ENCODE data around the gene UGGT1.
"Not testable (repeated sequence)": the region's sequence is repeated elsewhere in the genome, so short reads cannot be mapped to it uniquely, and the experiment has no call there.

Gene UGGT1

GRCh38 chr2:128177315-128177714 lies 86.3 kb downstream of the UGGT1 start:
- DNase-seq (ENCODE audit: low read depth, low spot score) = no peak

- DNase-seq (ENCODE audit: low read depth, low spot score) = no peak
These were observed 87.2 kb downstream of the UGGT1 start for GRCh38 chr2:128178149-128178649.

GRCh38 chr2:128178650-128179460 lies 87.9 kb downstream of the UGGT1 start:
- DNase-seq (ENCODE audit: low read depth, low spot score) = no peak

GRCh38 chr2:128179461-128179755 lies 88.4 kb downstream of the UGGT1 start:
- no peak for DNase-seq (ENCODE audit: low read depth, low spot score)

GRCh38 chr2:128180031-128180430 lies 89.0 kb downstream of the UGGT1 start:
- no peak for DNase-seq (ENCODE audit: low read depth, low spot score)

- DNase-seq (ENCODE audit: low read depth, low spot score) = no peak
These were observed 94.6 kb downstream of the UGGT1 start for GRCh38 chr2:128185576-128185975.

GRCh38 chr2:128187032-128187654 lies 96.1 kb downstream of the UGGT1 start:
- no peak for DNase-seq (ENCODE audit: low read depth, low spot score)

- DNase-seq (ENCODE audit: low read depth, low spot score) = no peak
These were observed 104.5 kb downstream of the UGGT1 start for GRCh38 chr2:128195435-128195984.

GRCh38 chr2:128196026-128196425 lies 105.0 kb downstream of the UGGT1 start:
- DNase-seq (ENCODE audit: low read depth, low spot score) = no peak

- no peak for DNase-seq (ENCODE audit: low read depth, low spot score)
These were observed 105.5 kb downstream of the UGGT1 start for GRCh38 chr2:128196471-128196931.

GRCh38 chr2:128197059-128197458 lies 106.1 kb downstream of the UGGT1 start:
- no peak for DNase-seq (ENCODE audit: low read depth, low spot score)

GRCh38 chr2:128198656-128199055 lies 107.7 kb downstream of the UGGT1 start:
- DNase-seq (ENCODE audit: low read depth, low spot score) = no peak

GRCh38 chr2:128199141-128199540 lies 108.1 kb downstream of the UGGT1 start:
- no peak for DNase-seq (ENCODE audit: low read depth, low spot score)

- DNase-seq (ENCODE audit: low read depth, low spot score) = no peak
These were observed 111.8 kb downstream of the UGGT1 start for GRCh38 chr2:128202791-128203190.

GRCh38 chr2:128206245-128206644 lies 115.2 kb downstream of the UGGT1 start:
- DNase-seq (ENCODE audit: low read depth, low spot score) = no peak

GRCh38 chr2:128208023-128208422 lies 117.0 kb downstream of the UGGT1 start:
- DNase-seq (ENCODE audit: low read depth, low spot score) = no peak

GRCh38 chr2:128208631-128209324 lies 117.8 kb downstream of the UGGT1 start:
- not testable (repeated sequence) for DNase-seq (ENCODE audit: low read depth, low spot score)

GRCh38 chr2:128214251-128214650 lies 123.3 kb downstream of the UGGT1 start:
- DNase-seq (ENCODE audit: low read depth, low spot score) = no peak

- no peak for DNase-seq (ENCODE audit: low read depth, low spot score)
These were observed 124.0 kb downstream of the UGGT1 start for GRCh38 chr2:128214866-128215460.

- no peak for DNase-seq (ENCODE audit: low read depth, low spot score)
These were observed 125.1 kb downstream of the UGGT1 start for GRCh38 chr2:128215897-128216642.

GRCh38 chr2:128217671-128218070 lies 126.7 kb downstream of the UGGT1 start:
- DNase-seq (ENCODE audit: low read depth, low spot score) = no peak
